ENCODE results near the gene DTNB. TPM values are rescaled to one million over a fixed set of nuclear protein-coding genes. Genes with fewer than 3 reads are reported as not detected.
"Not testable (repeated sequence)": the region's sequence is repeated elsewhere in the genome, so short reads cannot be mapped to it uniquely, and the experiment has no call there.

Gene DTNB
- total RNA-seq, 1 donor from 2014 or later = 28.9 TPM

- ATAC-seq (ENCODE audit: low read depth) (no peak), DNase-seq (no peak)
- Mint-ChIP-seq H3K4me1 (peaks cover 2% of the 10 kb centered on the region), H3K27me3 (no peaks in the 10 kb centered on the region), H3K27ac (no peak overlapping the region), H3K4me3 (no peak overlapping the region), H3K36me3 (ENCODE audit: low read depth) (peaks cover 14% of the 10 kb centered on the region), H3K9me3 (peaks cover 3% of the 10 kb centered on the region)
- ChIA-PET POLR2A (no interaction called here), CTCF (no interaction called here)
- intact Hi-C loops (cut with micrococcal nuclease) = no loop called here
- TF ChIP-seq CTCF (IDR thresholded peaks at IDR 0.05) = no peak
Observed at GRCh38 chr2:25635797-25636196, 37.6 kb downstream of the DTNB start.

GRCh38 chr2:25633801-25634200, 39.6 kb downstream of the DTNB start:
- peaks cover 11% of the 10 kb centered on the region for H3K36me3 Mint-ChIP-seq (ENCODE audit: low read depth)
- CTCF ChIA-PET; H3K4me1 Mint-ChIP-seq; H3K27ac Mint-ChIP-seq; POLR2A ChIA-PET; H3K4me3 Mint-ChIP-seq; H3K27me3 Mint-ChIP-seq; DNase-seq; H3K9me3 Mint-ChIP-seq; intact Hi-C loops (cut with micrococcal nuclease); ATAC-seq (ENCODE audit: low read depth): not testable (repeated sequence)

- Mint-ChIP-seq H3K27me3 (no peaks in the 10 kb centered on the region), H3K9me3 (no peaks in the 10 kb centered on the region), H3K4me1 (peaks cover 2% of the 10 kb centered on the region), H3K4me3 (no peak overlapping the region), H3K27ac (no peak overlapping the region), H3K36me3 (ENCODE audit: low read depth) (peaks cover 9% of the 10 kb centered on the region)
- TF ChIP-seq CTCF (IDR thresholded peaks at IDR 0.05) = no peak
- CTCF ChIA-PET = no interaction called here
- ATAC-seq (ENCODE audit: low read depth) (no peak), DNase-seq (no peak)
- POLR2A ChIA-PET = no interaction called here
- intact Hi-C loops (cut with micrococcal nuclease) = no loop called here
Observed at GRCh38 chr2:25632396-25632795, 41.0 kb downstream of the DTNB start.

GRCh38 chr2:25624635-25625034, 48.7 kb downstream of the DTNB start:
- Mint-ChIP-seq H3K4me3 (no peak overlapping the region), H3K36me3 (ENCODE audit: low read depth) (peaks cover 50% of the 10 kb centered on the region), H3K9me3 (no peaks in the 10 kb centered on the region), H3K4me1 (no peaks in the 10 kb centered on the region), H3K27ac (no peak overlapping the region), H3K27me3 (no peaks in the 10 kb centered on the region)
- ATAC-seq (ENCODE audit: low read depth) (no peak), DNase-seq (no peak)
- intact Hi-C loops (cut with micrococcal nuclease) = no loop called here
- ChIA-PET CTCF (interaction anchor here (0.6 kb wide), 1 partner anchor 18 kb away, joined by 3 read pairs; no protein-coding TSS in a partner anchor), POLR2A (no interaction called here)
- TF ChIP-seq CTCF (IDR thresholded peaks at IDR 0.05) = no peak

GRCh38 chr2:25623361-25623760, 50.0 kb downstream of the DTNB start:
- no peak for ATAC-seq (ENCODE audit: low read depth)
- Mint-ChIP-seq H3K9me3 (no peaks in the 10 kb centered on the region), H3K4me3 (no peak overlapping the region), H3K36me3 (ENCODE audit: low read depth) (peaks cover 50% of the 10 kb centered on the region), H3K27ac (no peak overlapping the region), H3K4me1 (no peaks in the 10 kb centered on the region), H3K27me3 (no peaks in the 10 kb centered on the region)
- no peak for TF ChIP-seq CTCF (IDR thresholded peaks at IDR 0.05)
- CTCF ChIA-PET = no interaction called here
- POLR2A ChIA-PET = no interaction called here
- no peak for DNase-seq
- intact Hi-C loops (cut with micrococcal nuclease) = no loop called here

- no peaks in the 10 kb centered on the region for H3K4me1 Mint-ChIP-seq
- H3K36me3 Mint-ChIP-seq (ENCODE audit: low read depth) = peaks cover 28% of the 10 kb centered on the region
- no peaks in the 10 kb centered on the region for H3K9me3 Mint-ChIP-seq
- no peak for DNase-seq
- CTCF ChIA-PET = interaction anchor here (0.6 kb wide), 1 partner anchor 57 kb away, joined by 5 read pairs; no protein-coding TSS in a partner anchor
- no peak for TF ChIP-seq CTCF (IDR thresholded peaks at IDR 0.05)
- no peak overlapping the region for H3K27ac Mint-ChIP-seq
- no peak overlapping the region for H3K4me3 Mint-ChIP-seq
- intact Hi-C loops (cut with micrococcal nuclease) = no loop called here
- no peak for ATAC-seq (ENCODE audit: low read depth)
- no peaks in the 10 kb centered on the region for H3K27me3 Mint-ChIP-seq
- POLR2A ChIA-PET = interaction anchor here (0.6 kb wide), 1 partner anchor 211 kb away, joined by 6 read pairs; no protein-coding TSS in a partner anchor
Observed at GRCh38 chr2:25620711-25621110, 52.7 kb downstream of the DTNB start.

All from activated B cell treated with CpG ODN at 0.5 μM for 24 hours (primary cell).